ENCODE results near the gene BAIAP3. TPM values are rescaled to one million over a fixed set of nuclear protein-coding genes. Genes with fewer than 3 reads are reported as not detected.
A peak's percentile ranks its signal among the peaks of the same experiment; 100 is the strongest.

BAIAP3 gene
- total RNA-seq, 1 experiment from 2014 or later: not detected

- peaks cover 34% of the 10 kb centered on the region for H3K79me2 ChIP-seq (ENCODE audit: low read length)
- H3K9me3 ChIP-seq (ENCODE audit: low read length): no peaks in the 10 kb centered on the region
- H3K9me2 ChIP-seq (replicated peaks; ENCODE audit: insufficient read depth, low read length): no peaks in the 10 kb centered on the region
- peak overlapping the region; percentile 99 for H3K9ac ChIP-seq (ENCODE audit: low read length)
- H2AFZ ChIP-seq (ENCODE audit: low read length): peak overlapping the region; percentile 51; the same call in 1 of the 2 replicates
- no peak overlapping the region for H3K27ac ChIP-seq (ENCODE audit: low read length)
- H3K36me3 ChIP-seq (ENCODE audit: insufficient read depth, low read length): peaks cover 9% of the 10 kb centered on the region; the same call in 1 of the 2 replicates
- H3K4me1 ChIP-seq (ENCODE audit: low read length): peaks cover 26% of the 10 kb centered on the region
- peaks cover 32% of the 10 kb centered on the region for H4K20me1 ChIP-seq (ENCODE audit: insufficient read depth, low read depth, low read length)
- DNase-seq: no peak
- peak overlapping the region; percentile 84 for H3K4me3 ChIP-seq (ENCODE audit: low read length)
- H3K27me3 ChIP-seq (ENCODE audit: low read length): no peaks in the 10 kb centered on the region
- peak overlapping the region; percentile 92 for H3K4me2 ChIP-seq (ENCODE audit: low read depth, low read length, poor library complexity, severe bottlenecking)
Observed at GRCh38 chr16:1308036-1308976, 25.1 kb upstream of the BAIAP3 start.

GRCh38 chr16:1308977-1309885 lies 24.2 kb upstream of the BAIAP3 start, which contains the start of gene UBE2I:
Gene UBE2I (plus strand): TSS chr16:1309636. CDS start chr16:1314031, 4,395 bp downstream.
- no peaks in the 10 kb centered on the region for H3K27me3 ChIP-seq (ENCODE audit: low read length)
- peaks cover 43% of the 10 kb centered on the region for H3K79me2 ChIP-seq (ENCODE audit: low read length)
- H3K9me3 ChIP-seq (ENCODE audit: low read length): no peaks in the 10 kb centered on the region
- H3K4me3 ChIP-seq (ENCODE audit: low read length): peak within 1 kb of the TSS; percentile 91
- H3K9ac ChIP-seq (ENCODE audit: low read length): peak within 1 kb of the TSS; percentile 99
- peaks cover 41% of the 10 kb centered on the region for H4K20me1 ChIP-seq (ENCODE audit: insufficient read depth, low read depth, low read length)
- DNase-seq: peak; percentile 99
- peaks cover 13% of the 10 kb centered on the region; the same call in 1 of the 2 replicates for H3K36me3 ChIP-seq (ENCODE audit: insufficient read depth, low read length)
- H3K9me2 ChIP-seq (replicated peaks; ENCODE audit: insufficient read depth, low read length): no peaks in the 10 kb centered on the region
- H3K4me1 ChIP-seq (ENCODE audit: low read length): peaks cover 19% of the 10 kb centered on the region
- peak within 1 kb of the TSS; percentile 99; the same call in 1 of the 2 replicates for H2AFZ ChIP-seq (ENCODE audit: low read length)
- H3K4me2 ChIP-seq (ENCODE audit: low read depth, low read length, poor library complexity, severe bottlenecking): peak within 1 kb of the TSS; percentile 92
- H3K27ac ChIP-seq (ENCODE audit: low read length): peak within 1 kb of the TSS; percentile 93

GRCh38 chr16:1309888-1310831 lies 23.3 kb upstream of the BAIAP3 start:
- DNase-seq: peak; percentile 77
- Histone ChIP-seq H3K4me1 (ENCODE audit: low read length) (peaks cover 18% of the 10 kb centered on the region), H3K9ac (ENCODE audit: low read length) (peak overlapping the region; percentile 89), H3K4me3 (ENCODE audit: low read length) (peak overlapping the region; percentile 91), H3K9me2 (replicated peaks; ENCODE audit: insufficient read depth, low read length) (no peaks in the 10 kb centered on the region), H3K36me3 (ENCODE audit: insufficient read depth, low read length) (peaks cover 13% of the 10 kb centered on the region; the same call in 1 of the 2 replicates), H2AFZ (ENCODE audit: low read length) (no peak overlapping the region), H4K20me1 (ENCODE audit: insufficient read depth, low read depth, low read length) (peaks cover 44% of the 10 kb centered on the region), H3K9me3 (ENCODE audit: low read length) (no peaks in the 10 kb centered on the region), H3K4me2 (ENCODE audit: low read depth, low read length, poor library complexity, severe bottlenecking) (peak overlapping the region; percentile 79), H3K79me2 (ENCODE audit: low read length) (peaks cover 52% of the 10 kb centered on the region), H3K27me3 (ENCODE audit: low read length) (no peaks in the 10 kb centered on the region), H3K27ac (ENCODE audit: low read length) (peak overlapping the region; percentile 62)

- no peak overlapping the region for H2AFZ ChIP-seq (ENCODE audit: low read length)
- no peaks in the 10 kb centered on the region for H3K9me2 ChIP-seq (replicated peaks; ENCODE audit: insufficient read depth, low read length)
- no peaks in the 10 kb centered on the region for H3K9me3 ChIP-seq (ENCODE audit: low read length)
- peaks cover 44% of the 10 kb centered on the region for H4K20me1 ChIP-seq (ENCODE audit: insufficient read depth, low read depth, low read length)
- H3K27ac ChIP-seq (ENCODE audit: low read length): no peak overlapping the region; the same call in 1 of the 2 replicates
- peak overlapping the region; percentile 89 for H3K9ac ChIP-seq (ENCODE audit: low read length)
- H3K4me3 ChIP-seq (ENCODE audit: low read length): peak overlapping the region; percentile 91
- peak overlapping the region; percentile 79 for H3K4me2 ChIP-seq (ENCODE audit: low read depth, low read length, poor library complexity, severe bottlenecking)
- peaks cover 18% of the 10 kb centered on the region for H3K4me1 ChIP-seq (ENCODE audit: low read length)
- peak; percentile 66 for DNase-seq
- H3K27me3 ChIP-seq (ENCODE audit: low read length): no peaks in the 10 kb centered on the region
- H3K36me3 ChIP-seq (ENCODE audit: insufficient read depth, low read length): peaks cover 18% of the 10 kb centered on the region; the same call in 1 of the 2 replicates
- H3K79me2 ChIP-seq (ENCODE audit: low read length): peaks cover 58% of the 10 kb centered on the region
Observed at GRCh38 chr16:1310832-1311200, 22.6 kb upstream of the BAIAP3 start.

GRCh38 chr16:1311212-1311737 lies 22.2 kb upstream of the BAIAP3 start:
- Histone ChIP-seq H3K36me3 (ENCODE audit: insufficient read depth, low read length) (peaks cover 22% of the 10 kb centered on the region; the same call in 1 of the 2 replicates), H3K27me3 (ENCODE audit: low read length) (no peaks in the 10 kb centered on the region), H3K9ac (ENCODE audit: low read length) (peak overlapping the region; percentile 89), H3K79me2 (ENCODE audit: low read length) (peaks cover 61% of the 10 kb centered on the region), H3K4me2 (ENCODE audit: low read depth, low read length, poor library complexity, severe bottlenecking) (peak overlapping the region; percentile 79), H3K4me1 (ENCODE audit: low read length) (peaks cover 18% of the 10 kb centered on the region), H4K20me1 (ENCODE audit: insufficient read depth, low read depth, low read length) (peaks cover 45% of the 10 kb centered on the region), H3K4me3 (ENCODE audit: low read length) (peak overlapping the region; percentile 91), H3K9me2 (replicated peaks; ENCODE audit: insufficient read depth, low read length) (no peaks in the 10 kb centered on the region), H2AFZ (ENCODE audit: low read length) (no peak overlapping the region), H3K27ac (ENCODE audit: low read length) (no peak overlapping the region; the same call in 1 of the 2 replicates), H3K9me3 (ENCODE audit: low read length) (no peaks in the 10 kb centered on the region)
- no peak for DNase-seq

- Histone ChIP-seq H3K27me3 (ENCODE audit: low read length) (no peaks in the 10 kb centered on the region), H3K4me3 (ENCODE audit: low read length) (peak overlapping the region; percentile 91; the same call in 1 of the 2 replicates), H3K9me3 (ENCODE audit: low read length) (no peaks in the 10 kb centered on the region), H3K9me2 (replicated peaks; ENCODE audit: insufficient read depth, low read length) (no peaks in the 10 kb centered on the region), H3K9ac (ENCODE audit: low read length) (peak overlapping the region; percentile 89; the same call in 1 of the 2 replicates), H3K4me2 (ENCODE audit: low read depth, low read length, poor library complexity, severe bottlenecking) (peak overlapping the region; percentile 79), H3K79me2 (ENCODE audit: low read length) (peaks cover 62% of the 10 kb centered on the region), H4K20me1 (ENCODE audit: insufficient read depth, low read depth, low read length) (peaks cover 47% of the 10 kb centered on the region), H2AFZ (ENCODE audit: low read length) (no peak overlapping the region), H3K4me1 (ENCODE audit: low read length) (peaks cover 18% of the 10 kb centered on the region), H3K27ac (ENCODE audit: low read length) (no peak overlapping the region), H3K36me3 (ENCODE audit: insufficient read depth, low read length) (peaks cover 24% of the 10 kb centered on the region; the same call in 1 of the 2 replicates)
- DNase-seq: no peak
Observed at GRCh38 chr16:1311738-1312466, 21.5 kb upstream of the BAIAP3 start.
